A204.1 (cell line): ENCODE results near the gene INHBB.

ENCODE experiments used
- FAIRE-seq: peaks from 2 replicates; lab custom pipeline; 2012; peaks lifted over from hg19 to GRCh38; lab: Jason Lieb, UNC

The INHBB gene

GRCh38 chr2:120398051-120398995 lies 52.4 kb downstream of the INHBB start:
- FAIRE-seq, result no peak

- FAIRE-seq, result no peak
Observed at GRCh38 chr2:120398996-120399888, 53.3 kb downstream of the INHBB start.

GRCh38 chr2:120399889-120400240 lies 53.9 kb downstream of the INHBB start:
- FAIRE-seq, result no peak

GRCh38 chr2:120400551-120400950 lies 54.6 kb downstream of the INHBB start:
- no peak for FAIRE-seq
